Inferior parietal cortex (tissue), 1 donor: ENCODE data around the gene SDSL.

Source experiments
- DNase-seq: peaks from one replicate; pipeline ENCODE4 v3.0.0-alpha.2; 2016; ENCODE audit errors: extremely low spot score

SDSL gene

GRCh38 chr12:113468365-113469223 lies 46.4 kb downstream of the SDSL start:
- DNase-seq, result no peak

DNA sequence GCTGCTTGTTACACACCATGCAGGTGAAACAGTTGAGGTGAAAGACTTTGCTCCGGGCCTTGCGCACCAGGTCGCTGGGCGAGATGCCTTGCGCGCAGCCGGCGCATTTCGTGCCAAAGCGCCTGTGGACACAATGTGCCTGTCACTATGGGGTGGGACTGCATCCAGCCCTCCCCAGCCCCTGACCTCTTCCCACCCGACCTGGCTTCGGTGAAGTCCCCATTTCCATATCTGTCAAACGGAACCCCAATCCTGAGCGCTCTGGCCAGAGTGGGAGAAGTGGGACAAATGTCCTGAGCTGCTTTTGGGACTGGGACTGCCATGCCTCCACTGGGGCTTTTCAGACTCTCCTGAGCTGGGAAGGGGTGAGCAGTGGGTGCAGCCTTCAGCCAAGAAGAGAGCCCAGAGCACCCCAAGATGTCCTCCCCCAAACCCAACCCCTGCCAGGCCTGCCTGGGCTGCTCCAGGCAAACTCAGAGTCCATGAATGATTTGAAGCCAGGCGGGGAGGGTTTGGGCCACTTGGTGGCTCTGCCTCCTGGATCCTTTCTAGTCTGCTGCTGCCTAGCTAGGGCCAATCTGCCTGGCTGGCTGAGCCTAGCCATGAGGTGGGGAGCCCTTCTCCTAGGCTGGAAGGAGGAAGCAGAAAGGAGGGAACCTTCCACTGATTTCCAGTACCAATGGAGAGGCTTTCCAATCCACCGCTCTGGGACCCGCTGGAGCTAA lies 47.2 kb downstream of the SDSL start:
- no peak for DNase-seq

GRCh38 chr12:113469949-113470743 lies 48.0 kb downstream of the SDSL start:
- no peak for DNase-seq

- no peak for DNase-seq
Measured at GRCh38 chr12:113470871-113471618, 48.9 kb downstream of the SDSL start.

DNA sequence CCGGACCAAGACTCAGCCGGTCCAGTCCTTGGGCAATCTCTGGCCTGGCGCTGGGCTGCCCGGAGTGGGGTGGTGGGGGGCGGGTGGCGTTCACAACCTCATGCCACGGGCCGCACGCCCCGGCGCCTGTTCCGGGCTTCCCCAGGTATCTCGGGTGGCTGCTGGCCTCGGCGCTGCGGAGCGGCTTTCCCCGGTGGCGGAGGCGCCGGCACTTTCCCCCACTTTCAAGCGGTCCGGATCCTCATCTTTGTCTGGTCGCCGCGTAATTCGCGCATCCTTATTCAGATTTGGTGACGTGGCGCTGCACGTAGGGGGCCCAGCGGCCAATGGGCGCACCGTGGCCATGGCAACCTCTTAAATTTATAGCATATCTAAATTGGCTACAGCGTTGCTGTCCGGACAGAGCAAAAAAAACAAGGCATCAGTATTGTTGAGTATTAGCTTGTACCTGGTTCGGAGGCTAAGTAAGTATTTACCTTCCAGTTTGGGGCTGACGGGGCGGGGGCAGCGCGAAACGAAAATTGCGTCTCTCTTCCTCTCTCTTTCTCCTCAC lies 49.5 kb downstream of the SDSL start, which contains the start of gene LHX5:
LHX5 (minus strand) TSS at position 253 of the 553 bp plus-strand sequence. CDS start 373 bp downstream, outside the sequence.
- DNase-seq, result no peak

DNA sequence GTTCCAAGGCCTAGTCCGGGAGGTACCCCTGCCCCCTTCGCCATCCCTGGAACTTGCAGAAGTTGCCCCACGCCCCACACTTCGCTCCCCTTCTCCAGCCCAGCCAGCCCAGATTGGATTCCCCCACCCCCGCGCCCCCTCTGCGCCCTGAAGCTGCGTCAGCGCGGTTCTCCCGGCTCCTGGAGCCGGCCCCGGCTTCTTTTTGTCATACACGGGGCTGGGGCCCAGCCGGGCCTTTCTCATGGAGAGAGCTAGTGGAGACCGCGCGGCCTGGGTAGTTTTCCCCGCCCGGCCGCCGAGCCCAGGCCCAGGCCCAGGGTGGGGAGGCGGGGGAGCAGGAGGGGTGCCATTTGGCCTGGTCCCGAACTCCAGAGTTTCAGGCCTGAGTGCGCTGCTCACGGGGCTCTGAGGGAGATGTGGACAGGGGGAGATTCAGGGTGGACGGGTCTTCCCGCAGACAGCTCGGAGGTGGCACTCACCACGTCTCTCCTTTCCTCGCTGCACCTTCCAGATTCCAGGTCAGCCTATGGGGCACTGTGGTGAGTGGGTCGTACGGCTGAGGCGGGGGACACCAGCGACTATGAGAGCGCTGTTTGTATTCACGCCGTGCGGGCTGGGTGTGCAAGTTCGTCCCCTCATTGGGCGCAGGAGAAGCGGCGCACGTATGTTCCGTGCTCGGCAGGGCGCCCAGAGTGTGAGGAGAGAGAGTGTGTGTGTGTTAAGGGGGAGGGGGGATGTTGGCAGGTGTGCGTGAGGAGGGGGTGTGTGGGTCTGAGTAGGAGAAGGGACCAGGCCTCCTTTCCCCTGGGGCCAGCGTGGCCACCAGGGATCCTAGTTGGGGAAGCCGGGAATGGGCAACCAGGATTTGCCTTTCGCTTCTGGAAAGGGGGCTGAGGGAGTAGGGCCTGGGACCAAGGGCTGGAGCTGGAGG lies 50.3 kb downstream of the SDSL start:
- DNase-seq, result no peak

- DNase-seq, result no peak
Measured at GRCh38 chr12:113473400-113473799, 51.2 kb downstream of the SDSL start.

DNA sequence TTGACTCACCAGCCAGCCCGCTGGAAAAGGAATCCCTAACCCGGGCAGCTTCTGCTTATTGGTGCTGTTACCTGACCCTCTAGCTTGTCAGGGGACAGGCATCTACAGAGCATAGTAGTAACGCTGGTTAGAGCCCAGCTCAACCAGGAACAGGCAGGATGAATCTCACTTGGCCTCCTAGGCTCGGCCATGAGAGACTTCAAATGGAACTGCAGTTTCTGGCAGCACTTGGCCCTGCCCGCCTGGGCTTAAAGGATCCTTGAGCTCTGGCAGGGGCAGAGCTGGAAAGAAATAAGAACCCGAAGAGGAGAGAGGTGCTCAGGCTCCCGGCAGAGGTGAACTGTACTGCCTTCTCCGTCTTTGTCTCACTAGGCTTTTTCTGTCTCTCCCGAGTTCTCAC lies 51.8 kb downstream of the SDSL start:
- no peak for DNase-seq

DNA sequence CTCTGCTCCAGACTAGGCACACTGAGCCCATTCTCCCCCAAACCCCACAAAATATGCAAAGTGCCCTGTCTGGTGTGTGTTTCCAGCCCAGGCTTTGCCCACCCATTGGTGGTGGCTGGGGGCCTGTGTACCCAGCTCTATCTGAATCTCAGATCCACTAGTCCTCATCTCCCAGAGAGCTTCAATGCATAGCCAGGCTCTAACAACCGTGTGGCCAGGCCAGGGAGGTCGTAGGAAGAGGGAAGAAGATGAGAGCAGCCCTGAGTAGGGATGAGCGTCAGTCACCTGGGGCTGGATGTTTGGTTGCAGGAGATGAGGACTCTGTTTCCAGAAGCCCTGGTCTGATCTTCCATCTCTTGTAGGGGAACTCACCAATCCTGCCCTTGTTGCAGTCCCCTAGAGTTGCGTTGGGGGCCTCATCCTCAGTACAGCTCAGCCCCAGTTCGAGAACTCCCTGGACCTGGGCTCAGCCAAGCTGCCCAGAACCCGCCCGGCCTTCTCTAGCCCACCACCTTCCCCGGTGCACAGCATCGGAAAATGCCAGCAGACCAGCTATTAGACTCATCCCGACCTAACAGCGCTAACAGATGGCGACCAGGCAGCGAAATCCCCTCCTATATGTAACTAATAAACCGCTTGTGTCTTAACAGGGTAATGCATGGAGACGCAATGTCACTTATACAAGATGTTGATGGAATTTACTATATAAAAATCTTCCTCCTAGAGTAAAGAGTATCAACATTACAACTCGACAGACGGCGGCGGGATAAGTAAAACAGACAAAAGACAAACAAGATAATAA lies 52.7 kb downstream of the SDSL start:
- no peak for DNase-seq

DNA sequence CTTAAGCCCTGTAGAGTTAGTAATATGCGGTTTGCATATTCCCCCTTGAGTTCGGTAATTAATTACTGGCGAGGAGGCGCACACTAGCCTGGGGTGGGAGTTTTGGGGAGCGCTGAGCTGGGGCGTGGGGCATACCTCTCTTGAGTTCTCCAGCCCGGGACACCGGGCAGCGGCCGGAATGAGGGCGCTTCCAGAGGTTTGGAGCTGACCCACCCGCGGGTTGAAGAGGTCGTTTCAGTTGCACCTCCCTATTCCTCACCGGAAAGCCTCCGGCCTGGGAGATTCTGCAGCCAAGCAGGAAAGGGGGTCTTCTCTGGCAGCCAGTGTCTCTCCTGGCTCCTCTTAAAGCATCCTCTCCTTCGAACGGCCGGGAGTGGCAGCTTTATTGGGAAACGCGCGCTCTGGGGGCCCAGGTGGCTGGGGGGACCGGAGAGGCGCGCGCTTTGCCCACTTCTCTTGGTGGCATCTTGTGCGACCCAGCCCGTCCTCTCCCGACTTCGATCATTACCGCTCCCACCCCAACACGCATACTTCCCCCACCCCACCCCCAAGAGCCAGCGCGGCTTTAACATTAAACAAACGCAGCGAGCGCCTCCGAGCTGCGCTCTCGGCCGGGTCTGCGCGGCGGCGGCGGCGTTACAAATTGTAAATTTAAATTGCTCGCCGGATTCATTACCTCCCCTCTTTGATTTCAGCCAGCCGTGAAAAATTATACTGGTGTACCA lies 53.4 kb downstream of the SDSL start:
- DNase-seq, result no peak

DNA sequence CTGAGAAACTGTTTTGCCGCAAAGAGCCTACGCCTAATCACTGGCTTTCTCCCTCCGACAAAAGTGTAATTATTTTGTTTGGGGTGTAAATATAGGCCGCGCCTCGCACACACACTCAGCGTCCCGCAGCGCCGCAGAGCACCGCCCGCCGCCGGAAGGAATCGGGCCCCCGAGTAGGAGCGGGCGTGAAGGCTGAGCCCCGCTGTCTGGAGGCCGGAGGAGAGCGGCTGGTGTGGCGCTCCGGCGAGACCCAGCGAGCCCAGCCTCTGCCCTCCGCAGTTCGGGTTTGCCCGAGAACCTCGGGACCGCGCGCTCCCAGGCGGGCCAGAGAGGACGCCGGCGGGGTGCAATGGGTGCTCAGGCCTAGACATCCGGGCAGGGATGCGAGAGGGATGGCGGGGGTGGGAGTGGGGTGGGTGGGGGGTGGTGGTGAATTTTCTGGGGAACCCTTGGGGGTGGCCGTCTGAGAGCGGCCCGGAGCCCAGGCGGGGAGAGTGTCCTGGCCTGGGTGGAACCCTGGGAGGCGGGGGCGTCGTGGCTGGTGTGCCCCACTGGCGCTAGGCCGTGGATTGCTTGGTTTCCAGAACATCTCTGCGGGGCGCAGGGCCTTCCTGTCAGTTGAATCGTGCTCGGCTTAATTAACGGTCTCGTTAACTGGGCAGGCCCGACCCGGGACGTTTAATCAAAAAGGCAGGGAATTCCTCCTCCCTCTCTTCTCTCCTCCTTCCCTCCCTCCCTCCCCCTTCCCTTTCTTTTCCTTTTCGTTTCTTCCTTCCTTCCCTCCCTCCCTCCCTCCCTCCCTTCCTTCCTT lies 54.2 kb downstream of the SDSL start:
- DNase-seq, result no peak

DNA sequence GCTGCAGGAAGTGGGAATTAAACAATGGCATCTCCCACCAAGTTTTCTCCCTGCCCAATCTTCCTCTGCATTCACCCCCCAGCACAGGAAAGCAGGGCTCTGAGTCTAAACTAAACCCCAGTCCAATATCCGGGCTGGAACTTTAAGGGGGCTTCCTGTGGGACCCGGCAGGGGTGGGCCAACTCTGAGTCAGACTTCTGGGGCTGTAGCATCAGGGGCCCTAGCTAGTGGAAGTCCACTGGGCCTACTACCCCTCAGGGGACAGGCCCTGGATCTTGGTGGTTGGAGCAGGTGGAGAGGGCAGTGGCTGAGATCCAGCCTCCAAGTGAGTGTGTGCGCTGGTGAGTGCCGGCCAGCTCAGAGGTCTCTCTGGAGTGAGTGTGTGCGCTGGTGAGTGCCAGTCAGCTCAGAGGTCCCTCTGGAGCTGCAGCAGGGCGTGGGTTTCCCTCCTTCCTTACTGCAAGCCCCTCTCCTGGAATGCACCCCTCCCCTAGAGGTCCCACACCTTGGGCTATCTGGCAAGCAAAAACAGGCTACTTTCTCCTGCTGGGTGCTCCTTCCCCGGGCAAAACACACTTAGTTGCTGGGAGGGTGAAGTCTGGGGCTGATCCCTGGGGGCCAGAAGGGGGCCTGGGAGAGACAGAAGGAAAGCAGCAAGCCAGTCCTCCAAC lies 55.1 kb downstream of the SDSL start:
- DNase-seq, result no peak

DNA sequence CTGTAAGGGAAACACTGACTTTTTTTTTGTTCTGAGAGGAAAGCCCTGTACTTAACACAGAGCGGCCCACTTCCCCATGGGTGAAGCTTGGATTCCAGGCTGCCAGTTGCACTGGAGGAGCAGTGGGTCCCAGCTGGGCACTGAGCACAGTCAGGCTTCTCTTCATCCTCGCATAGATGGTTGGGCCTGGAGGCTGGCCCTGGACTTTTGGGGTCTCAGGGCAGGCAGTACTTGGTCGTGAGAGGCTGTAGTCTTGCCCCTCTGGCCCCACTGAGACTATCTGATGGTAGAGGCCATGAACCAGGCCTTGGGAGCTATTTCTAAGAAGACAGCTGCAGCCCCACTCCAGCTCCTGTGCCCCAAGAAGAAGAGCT lies 55.6 kb downstream of the SDSL start:
- no peak for DNase-seq

DNA sequence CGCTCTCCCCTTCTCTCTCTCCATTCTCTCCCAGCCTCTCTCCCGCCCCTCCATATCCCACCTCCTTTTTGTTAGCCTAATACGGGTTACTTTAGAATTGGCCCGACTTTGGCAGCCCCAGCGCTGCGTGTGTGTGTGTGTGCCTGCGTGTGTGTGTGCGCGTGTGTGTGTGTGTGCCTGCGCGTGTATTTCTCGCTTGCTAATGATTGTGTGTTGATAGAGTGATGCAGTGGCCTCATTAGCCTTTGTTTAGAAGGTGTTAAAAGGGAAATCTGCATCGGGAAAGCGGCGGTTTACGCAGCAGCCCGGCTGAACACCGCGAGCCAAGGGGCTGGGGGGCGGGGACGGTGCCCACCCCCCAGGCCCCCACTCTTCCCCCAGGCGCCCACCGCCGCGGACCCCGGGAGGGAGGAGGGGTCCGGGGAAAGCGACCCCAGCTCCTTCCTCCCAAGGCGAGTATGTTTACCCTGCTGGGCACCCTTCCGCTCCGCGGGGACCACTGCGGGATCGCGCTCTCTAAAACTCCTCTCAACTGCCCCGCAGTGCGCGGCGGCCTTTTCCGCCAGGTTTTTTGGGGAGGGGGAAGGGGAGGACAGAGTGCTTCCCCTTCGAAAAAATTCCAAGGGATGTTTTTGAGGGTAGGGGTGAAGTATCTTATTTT lies 56.3 kb downstream of the SDSL start:
- no peak for DNase-seq

DNA sequence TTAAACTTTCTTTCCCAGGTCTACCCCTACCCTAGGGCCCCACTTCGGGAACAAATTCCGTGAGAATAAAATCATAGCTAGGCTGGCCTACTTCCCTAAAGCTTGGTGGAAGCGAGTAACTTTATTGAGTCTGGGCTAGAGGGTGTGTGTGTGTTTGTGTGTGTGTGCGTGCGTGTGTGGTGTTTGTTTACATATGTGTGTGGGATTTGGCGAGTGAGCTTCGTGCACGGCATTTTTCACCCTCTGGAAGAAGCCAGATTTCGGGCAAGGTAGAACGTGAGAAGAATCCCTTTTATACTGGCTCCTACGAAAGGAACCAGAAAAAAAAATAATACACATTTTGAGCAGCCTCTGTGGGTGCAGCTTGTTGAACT lies 57.0 kb downstream of the SDSL start:
- no peak for DNase-seq

GRCh38 chr12:113479590-113480335 lies 57.6 kb downstream of the SDSL start:
- DNase-seq, result no peak
